ENCODE measurements around the gene LARGE1. TPM values are rescaled to one million over a fixed set of nuclear protein-coding genes. Genes with fewer than 3 reads are reported as not detected.

LARGE1 gene
- total and polyA plus RNA-seq, 9 of the 15 experiments (the other 6 are each of a cell fraction or from before 2014, with no cell fraction given), result 0.01 to 0.66 (median 0.14) TPM; not detected in 2

- TF ChIP-seq, protein P1, sequence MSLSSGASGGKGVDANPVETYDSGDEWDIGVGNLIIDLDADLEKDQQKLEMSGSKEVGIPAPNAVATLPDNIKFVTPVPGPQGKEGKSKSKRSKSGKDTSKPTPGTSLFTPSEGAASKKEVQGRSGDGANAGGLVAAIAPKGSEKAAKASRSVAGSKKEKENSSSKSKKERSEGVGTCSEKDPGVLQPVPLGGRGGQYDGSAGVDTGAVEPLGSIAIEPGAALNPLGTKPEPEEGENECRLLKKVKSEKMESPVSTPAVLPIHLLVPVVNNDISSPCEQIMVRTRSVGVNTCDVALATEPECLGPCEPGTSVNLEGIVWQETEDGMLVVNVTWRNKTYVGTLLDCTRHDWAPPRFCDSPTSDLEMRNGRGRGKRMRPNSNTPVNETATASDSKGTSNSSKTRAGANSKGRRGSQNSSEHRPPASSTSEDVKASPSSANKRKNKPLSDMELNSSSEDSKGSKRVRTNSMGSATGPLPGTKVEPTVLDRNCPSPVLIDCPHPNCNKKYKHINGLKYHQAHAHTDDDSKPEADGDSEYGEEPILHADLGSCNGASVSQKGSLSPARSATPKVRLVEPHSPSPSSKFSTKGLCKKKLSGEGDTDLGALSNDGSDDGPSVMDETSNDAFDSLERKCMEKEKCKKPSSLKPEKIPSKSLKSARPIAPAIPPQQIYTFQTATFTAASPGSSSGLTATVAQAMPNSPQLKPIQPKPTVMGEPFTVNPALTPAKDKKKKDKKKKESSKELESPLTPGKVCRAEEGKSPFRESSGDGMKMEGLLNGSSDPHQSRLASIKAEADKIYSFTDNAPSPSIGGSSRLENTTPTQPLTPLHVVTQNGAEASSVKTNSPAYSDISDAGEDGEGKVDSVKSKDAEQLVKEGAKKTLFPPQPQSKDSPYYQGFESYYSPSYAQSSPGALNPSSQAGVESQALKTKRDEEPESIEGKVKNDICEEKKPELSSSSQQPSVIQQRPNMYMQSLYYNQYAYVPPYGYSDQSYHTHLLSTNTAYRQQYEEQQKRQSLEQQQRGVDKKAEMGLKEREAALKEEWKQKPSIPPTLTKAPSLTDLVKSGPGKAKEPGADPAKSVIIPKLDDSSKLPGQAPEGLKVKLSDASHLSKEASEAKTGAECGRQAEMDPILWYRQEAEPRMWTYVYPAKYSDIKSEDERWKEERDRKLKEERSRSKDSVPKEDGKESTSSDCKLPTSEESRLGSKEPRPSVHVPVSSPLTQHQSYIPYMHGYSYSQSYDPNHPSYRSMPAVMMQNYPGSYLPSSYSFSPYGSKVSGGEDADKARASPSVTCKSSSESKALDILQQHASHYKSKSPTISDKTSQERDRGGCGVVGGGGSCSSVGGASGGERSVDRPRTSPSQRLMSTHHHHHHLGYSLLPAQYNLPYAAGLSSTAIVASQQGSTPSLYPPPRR (CRISPR knock-in tag; IDR thresholded peaks at IDR 0.05; ENCODE audit: borderline replicate concordance), result no peak
- TF ChIP-seq ATF2 (CRISPR knock-in tag; IDR thresholded peaks at IDR 0.05) (no peak), CHD2 (IDR thresholded peaks at IDR 0.05; ENCODE audit: low read depth, low read length) (no peak), MAX (CRISPR knock-in tag; IDR thresholded peaks at IDR 0.05) (no peak), HLTF (IDR thresholded peaks at IDR 0.05) (no peak)
- TF ChIP-seq, protein P2, sequence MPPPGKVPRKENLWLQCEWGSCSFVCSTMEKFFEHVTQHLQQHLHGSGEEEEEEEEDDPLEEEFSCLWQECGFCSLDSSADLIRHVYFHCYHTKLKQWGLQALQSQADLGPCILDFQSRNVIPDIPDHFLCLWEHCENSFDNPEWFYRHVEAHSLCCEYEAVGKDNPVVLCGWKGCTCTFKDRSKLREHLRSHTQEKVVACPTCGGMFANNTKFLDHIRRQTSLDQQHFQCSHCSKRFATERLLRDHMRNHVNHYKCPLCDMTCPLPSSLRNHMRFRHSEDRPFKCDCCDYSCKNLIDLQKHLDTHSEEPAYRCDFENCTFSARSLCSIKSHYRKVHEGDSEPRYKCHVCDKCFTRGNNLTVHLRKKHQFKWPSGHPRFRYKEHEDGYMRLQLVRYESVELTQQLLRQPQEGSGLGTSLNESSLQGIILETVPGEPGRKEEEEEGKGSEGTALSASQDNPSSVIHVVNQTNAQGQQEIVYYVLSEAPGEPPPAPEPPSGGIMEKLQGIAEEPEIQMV (tag; conservative IDR thresholded peaks at IDR 0.05; ENCODE audit: low read depth), result no peak
These were observed 180.8 kb downstream of the LARGE1 start (continued) for GRCh38 chr22:33739516-33739915.

All from K562 (cell line).